NCI-H510A treated with DMSO at 0.1 percent for 48 hours (cell line): ENCODE results near the gene SLC35F3.
"Not testable (repeated sequence)": the region's sequence is repeated elsewhere in the genome, so short reads cannot be mapped to it uniquely, and the experiment has no call there.

Experiments used
- DNase-seq: peaks from one replicate; lab custom pipeline; 2025; lab: John Stamatoyannopoulos, UW

SLC35F3 gene

GRCh38 chr1:234292011-234292410 is 387.5 kb downstream of the SLC35F3 start:
- DNase-seq, result no peak

GRCh38 chr1:234292548-234292947 is 388.1 kb downstream of the SLC35F3 start:
- DNase-seq, result no peak

GRCh38 chr1:234294109-234294817 is 389.8 kb downstream of the SLC35F3 start:
- DNase-seq, result no peak

GRCh38 chr1:234295068-234295467 is 390.6 kb downstream of the SLC35F3 start:
- peak; percentile 8 for DNase-seq

GRCh38 chr1:234295626-234296025 is 391.1 kb downstream of the SLC35F3 start:
- DNase-seq, result no peak

GRCh38 chr1:234296496-234296895 is 392.0 kb downstream of the SLC35F3 start:
- DNase-seq, result no peak

- DNase-seq, result no peak
Measured at GRCh38 chr1:234297668-234298067, 393.2 kb downstream of the SLC35F3 start.

- DNase-seq, result no peak
Measured at GRCh38 chr1:234300096-234300495, 395.6 kb downstream of the SLC35F3 start.

- not testable (repeated sequence) for DNase-seq
Measured at GRCh38 chr1:234301663-234302062, 397.2 kb downstream of the SLC35F3 start.

GRCh38 chr1:234302354-234302962 is 398.0 kb downstream of the SLC35F3 start:
- no peak for DNase-seq

- no peak for DNase-seq
Measured at GRCh38 chr1:234303231-234303630, 398.8 kb downstream of the SLC35F3 start.

GRCh38 chr1:234307726-234308125 is 403.2 kb downstream of the SLC35F3 start:
- no peak for DNase-seq

GRCh38 chr1:234309243-234309597 is 404.7 kb downstream of the SLC35F3 start:
- no peak for DNase-seq

- DNase-seq, result peak; percentile 96
Measured at GRCh38 chr1:234309598-234310459, 405.4 kb downstream of the SLC35F3 start.

GRCh38 chr1:234310460-234310817 is 406.0 kb downstream of the SLC35F3 start:
- DNase-seq, result no peak

- no peak for DNase-seq
Measured at GRCh38 chr1:234311414-234311813, 406.9 kb downstream of the SLC35F3 start.

GRCh38 chr1:234313171-234313570 is 408.7 kb downstream of the SLC35F3 start:
- DNase-seq, result no peak

GRCh38 chr1:234315091-234315541 is 410.6 kb downstream of the SLC35F3 start:
- no peak for DNase-seq

- DNase-seq, result no peak
Measured at GRCh38 chr1:234315588-234315987, 411.1 kb downstream of the SLC35F3 start.

GRCh38 chr1:234316486-234316885 is 412.0 kb downstream of the SLC35F3 start:
- DNase-seq, result no peak

- DNase-seq, result peak; percentile 58
Measured at GRCh38 chr1:234316937-234317336, 412.5 kb downstream of the SLC35F3 start.

GRCh38 chr1:234320069-234320468 is 415.6 kb downstream of the SLC35F3 start:
- no peak for DNase-seq

- no peak for DNase-seq
Measured at GRCh38 chr1:234320549-234320948, 416.1 kb downstream of the SLC35F3 start.
